ENCODE data around the gene MSH2.

GRCh38 chr2:47518497-47519146 lies 115.7 kb downstream of the MSH2 start:
- TF ChIP-seq CTCF (IDR thresholded peaks at IDR 0.05; ENCODE audit: low read depth, low read length, missing input control): no peak
- TF ChIP-seq, protein P1, sequence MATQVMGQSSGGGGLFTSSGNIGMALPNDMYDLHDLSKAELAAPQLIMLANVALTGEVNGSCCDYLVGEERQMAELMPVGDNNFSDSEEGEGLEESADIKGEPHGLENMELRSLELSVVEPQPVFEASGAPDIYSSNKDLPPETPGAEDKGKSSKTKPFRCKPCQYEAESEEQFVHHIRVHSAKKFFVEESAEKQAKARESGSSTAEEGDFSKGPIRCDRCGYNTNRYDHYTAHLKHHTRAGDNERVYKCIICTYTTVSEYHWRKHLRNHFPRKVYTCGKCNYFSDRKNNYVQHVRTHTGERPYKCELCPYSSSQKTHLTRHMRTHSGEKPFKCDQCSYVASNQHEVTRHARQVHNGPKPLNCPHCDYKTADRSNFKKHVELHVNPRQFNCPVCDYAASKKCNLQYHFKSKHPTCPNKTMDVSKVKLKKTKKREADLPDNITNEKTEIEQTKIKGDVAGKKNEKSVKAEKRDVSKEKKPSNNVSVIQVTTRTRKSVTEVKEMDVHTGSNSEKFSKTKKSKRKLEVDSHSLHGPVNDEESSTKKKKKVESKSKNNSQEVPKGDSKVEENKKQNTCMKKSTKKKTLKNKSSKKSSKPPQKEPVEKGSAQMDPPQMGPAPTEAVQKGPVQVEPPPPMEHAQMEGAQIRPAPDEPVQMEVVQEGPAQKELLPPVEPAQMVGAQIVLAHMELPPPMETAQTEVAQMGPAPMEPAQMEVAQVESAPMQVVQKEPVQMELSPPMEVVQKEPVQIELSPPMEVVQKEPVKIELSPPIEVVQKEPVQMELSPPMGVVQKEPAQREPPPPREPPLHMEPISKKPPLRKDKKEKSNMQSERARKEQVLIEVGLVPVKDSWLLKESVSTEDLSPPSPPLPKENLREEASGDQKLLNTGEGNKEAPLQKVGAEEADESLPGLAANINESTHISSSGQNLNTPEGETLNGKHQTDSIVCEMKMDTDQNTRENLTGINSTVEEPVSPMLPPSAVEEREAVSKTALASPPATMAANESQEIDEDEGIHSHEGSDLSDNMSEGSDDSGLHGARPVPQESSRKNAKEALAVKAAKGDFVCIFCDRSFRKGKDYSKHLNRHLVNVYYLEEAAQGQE (IDR thresholded peaks at IDR 0.05): no peak
- TF ChIP-seq EGR1 (IDR thresholded peaks at IDR 0.05; ENCODE audit: low read depth in 2 of 2): no peak
- no peak for TF ChIP-seq YY1 (IDR thresholded peaks at IDR 0.05)
- TF ChIP-seq TAF1 (conservative IDR thresholded peaks at IDR 0.05): no peak
- TF ChIP-seq SP1 (IDR thresholded peaks at IDR 0.05): no peak
- TF ChIP-seq RAD21 (IDR thresholded peaks at IDR 0.05): no peak
- no peak for TF ChIP-seq RXRA (IDR thresholded peaks at IDR 0.05)
- no peak for TF ChIP-seq ATF3 (IDR thresholded peaks at IDR 0.05)
- TF ChIP-seq JUND (IDR thresholded peaks at IDR 0.05): no peak
- no peak for TF ChIP-seq ZBTB33 (IDR thresholded peaks at IDR 0.05)
- TF ChIP-seq GABPA (IDR thresholded peaks at IDR 0.05 in 1 of 2, conservative IDR thresholded peaks at IDR 0.05 in 1 of 2): no peak
